PFSK-1 (cell line): ENCODE results near the gene RLN3.

Experiments used
- FOXP2 ChIP-seq: optimal IDR thresholded peaks from 2 replicates; pipeline ENCODE3; 2011; ENCODE audit warnings: borderline replicate concordance, control low read depth, inconsistent platforms; ENCODE audit not compliant: insufficient read depth; ENCODE audit errors: extremely low read length, extremely low read depth
- POLR2AphosphoS5 ChIP-seq: IDR thresholded peaks from 2 replicates; pipeline ENCODE4 v1.6.1; 2012; ENCODE audit warnings: low read depth, mild to moderate bottlenecking, control low read depth, low read length, moderate library complexity
- REST ChIP-seq, 2 experiments: IDR thresholded peaks; 2 replicates each; pipeline versions ENCODE4 v1.6.1 to v1.8.0; 2011 to 2012; ENCODE audit warnings: low read depth in 2 of 2, low read length in 2 of 2, control low read depth in 1 of 2, inconsistent platforms in 1 of 2, mild to moderate bottlenecking in 1 of 2, moderate library complexity in 1 of 2; ENCODE audit not compliant: insufficient read depth in 1 of 2
- SIN3A ChIP-seq: IDR thresholded peaks from 2 replicates; pipeline ENCODE4 v1.6.1; 2012; ENCODE audit warnings: mild to moderate bottlenecking, low read length, moderate library complexity, borderline replicate concordance; ENCODE audit not compliant: insufficient read depth
- TAF1 ChIP-seq: IDR thresholded peaks from 2 replicates; pipeline ENCODE4 v1.6.1; 2012; ENCODE audit warnings: low read length, control low read depth, borderline replicate concordance; ENCODE audit not compliant: insufficient read depth

GRCh38 chr19:14050512-14050911, 22.6 kb downstream of the RLN3 start:
- TF ChIP-seq POLR2AphosphoS5 (no peak), REST (IDR thresholded peaks at IDR 0.05; ENCODE audit: insufficient read depth in 1 of 2, low read depth in 2 of 2, low read length in 2 of 2) (no peak), TAF1 (no peak), SIN3A (no peak), FOXP2 (no peak)
